ENCODE measurements around the gene FHDC1. TPM values are rescaled to one million over a fixed set of nuclear protein-coding genes. Genes with fewer than 3 reads are reported as not detected.

Gene FHDC1
- total RNA-seq, 1 experiment from 2014 or later, result 3.8 TPM

- peak; percentile 41 for DNase-seq (ENCODE audit: extremely low read depth, low read depth)
Observed at GRCh38 chr4:152957437-152958171, 21.5 kb downstream of the FHDC1 start.

- no peak for DNase-seq (ENCODE audit: extremely low read depth, low read depth)
Observed at GRCh38 chr4:152959080-152959479, 23.0 kb downstream of the FHDC1 start.

GRCh38 chr4:152960082-152960481, 24.0 kb downstream of the FHDC1 start:
- DNase-seq (ENCODE audit: extremely low read depth, low read depth), result no peak

GRCh38 chr4:152961014-152961772, 25.1 kb downstream of the FHDC1 start:
- peak; percentile 59 for DNase-seq (ENCODE audit: extremely low read depth, low read depth)

GRCh38 chr4:152961773-152962115, 25.6 kb downstream of the FHDC1 start:
- no peak for DNase-seq (ENCODE audit: extremely low read depth, low read depth)

GRCh38 chr4:152962150-152962549, 26.0 kb downstream of the FHDC1 start:
- no peak for DNase-seq (ENCODE audit: extremely low read depth, low read depth)

GRCh38 chr4:152964335-152964734, 28.2 kb downstream of the FHDC1 start:
- DNase-seq (ENCODE audit: extremely low read depth, low read depth), result no peak

GRCh38 chr4:152965611-152966010, 29.5 kb downstream of the FHDC1 start:
- DNase-seq (ENCODE audit: extremely low read depth, low read depth), result no peak

- no peak for DNase-seq (ENCODE audit: extremely low read depth, low read depth)
Observed at GRCh38 chr4:152967907-152968306, 31.8 kb downstream of the FHDC1 start.

- peak; percentile 33 for DNase-seq (ENCODE audit: extremely low read depth, low read depth)
Observed at GRCh38 chr4:152968806-152969394, 32.8 kb downstream of the FHDC1 start.

GRCh38 chr4:152970102-152970820, 34.1 kb downstream of the FHDC1 start:
- no peak for DNase-seq (ENCODE audit: extremely low read depth, low read depth)

- DNase-seq (ENCODE audit: extremely low read depth, low read depth), result no peak
Observed at GRCh38 chr4:152971053-152971452, 34.9 kb downstream of the FHDC1 start.

- no peak for DNase-seq (ENCODE audit: extremely low read depth, low read depth)
Observed at GRCh38 chr4:152972821-152973628, 36.9 kb downstream of the FHDC1 start.

GRCh38 chr4:152973629-152974467, 37.7 kb downstream of the FHDC1 start:
- DNase-seq (ENCODE audit: extremely low read depth, low read depth), result no peak

GRCh38 chr4:152974468-152975379, 38.6 kb downstream of the FHDC1 start:
- no peak for DNase-seq (ENCODE audit: extremely low read depth, low read depth)

GRCh38 chr4:152975380-152976211, 39.5 kb downstream of the FHDC1 start:
- no peak for DNase-seq (ENCODE audit: extremely low read depth, low read depth)

GRCh38 chr4:152976212-152976761, 40.2 kb downstream of the FHDC1 start:
- no peak for DNase-seq (ENCODE audit: extremely low read depth, low read depth)

Data from NCI-H460 (cell line).